ENCODE results near the gene MTRR. TPM values are rescaled to one million over a fixed set of nuclear protein-coding genes. Genes with fewer than 3 reads are reported as not detected.

MTRR gene
- total RNA-seq, 1 experiment from 2014 or later = 57.1 TPM

DNA sequence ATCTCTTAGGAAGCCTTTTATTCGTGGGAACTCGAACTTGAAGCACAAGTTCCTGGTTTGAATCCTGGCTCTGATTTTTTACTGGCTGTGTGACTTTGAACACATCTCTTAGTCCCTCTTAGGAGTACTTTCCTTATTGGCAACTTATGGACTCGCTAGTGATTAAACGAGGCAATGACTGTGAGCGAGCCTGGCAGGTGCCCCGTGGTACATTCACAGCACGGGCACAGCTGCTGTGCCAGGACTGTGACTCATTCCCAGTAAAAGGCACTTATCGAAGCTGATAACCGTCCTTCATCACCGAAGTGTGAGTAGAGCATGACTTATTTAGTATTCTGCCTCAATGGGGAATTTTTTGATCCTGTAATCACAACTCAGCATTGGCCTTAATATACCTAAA, 40.7 kb upstream of the MTRR start:
- CTCF ChIA-PET = interaction anchor here (0.6 kb wide), 1 partner anchor 46 kb away, joined by 3 read pairs; no protein-coding TSS in a partner anchor
- no peak overlapping the region for H3K27ac ChIP-seq (ENCODE audit: low read depth, low read length, poor library complexity, severe bottlenecking)
- no peak for DNase-seq (ENCODE audit: low spot score)
- H3K36me3 ChIP-seq (ENCODE audit: insufficient read depth, low read length, poor library complexity, severe bottlenecking) = no peaks in the 10 kb centered on the region
- intact Hi-C loops (cut with micrococcal nuclease; ENCODE audit: unreplicated experiment) = no loop called here
- no peaks in the 10 kb centered on the region for H3K4me1 ChIP-seq (ENCODE audit: insufficient read depth, low read length, poor library complexity, severe bottlenecking)
- BruUV-seq (replicated peaks) = no TSS peak
- H3K4me3 ChIP-seq (ENCODE audit: low read depth, low read length, poor library complexity, severe bottlenecking) = no peak overlapping the region
- TF ChIP-seq, protein P1, sequence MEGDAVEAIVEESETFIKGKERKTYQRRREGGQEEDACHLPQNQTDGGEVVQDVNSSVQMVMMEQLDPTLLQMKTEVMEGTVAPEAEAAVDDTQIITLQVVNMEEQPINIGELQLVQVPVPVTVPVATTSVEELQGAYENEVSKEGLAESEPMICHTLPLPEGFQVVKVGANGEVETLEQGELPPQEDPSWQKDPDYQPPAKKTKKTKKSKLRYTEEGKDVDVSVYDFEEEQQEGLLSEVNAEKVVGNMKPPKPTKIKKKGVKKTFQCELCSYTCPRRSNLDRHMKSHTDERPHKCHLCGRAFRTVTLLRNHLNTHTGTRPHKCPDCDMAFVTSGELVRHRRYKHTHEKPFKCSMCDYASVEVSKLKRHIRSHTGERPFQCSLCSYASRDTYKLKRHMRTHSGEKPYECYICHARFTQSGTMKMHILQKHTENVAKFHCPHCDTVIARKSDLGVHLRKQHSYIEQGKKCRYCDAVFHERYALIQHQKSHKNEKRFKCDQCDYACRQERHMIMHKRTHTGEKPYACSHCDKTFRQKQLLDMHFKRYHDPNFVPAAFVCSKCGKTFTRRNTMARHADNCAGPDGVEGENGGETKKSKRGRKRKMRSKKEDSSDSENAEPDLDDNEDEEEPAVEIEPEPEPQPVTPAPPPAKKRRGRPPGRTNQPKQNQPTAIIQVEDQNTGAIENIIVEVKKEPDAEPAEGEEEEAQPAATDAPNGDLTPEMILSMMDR (conservative IDR thresholded peaks at IDR 0.05; ENCODE audit: low read depth, low read length) = no peak
- TF ChIP-seq EZH2 (IDR thresholded peaks at IDR 0.05; ENCODE audit: borderline replicate concordance, low read depth, low read length, poor library complexity, severe bottlenecking) = no peak
- POLR2A ChIA-PET (ENCODE audit: low non-redundant PET) = no interaction called here
- no peaks in the 10 kb centered on the region for H3K9me3 ChIP-seq (ENCODE audit: low read depth, low read length, poor library complexity, severe bottlenecking)
- peaks cover 11% of the 10 kb centered on the region for H3K27me3 ChIP-seq (replicated peaks; ENCODE audit: insufficient read depth, low read depth, low read length, poor library complexity)

DNA sequence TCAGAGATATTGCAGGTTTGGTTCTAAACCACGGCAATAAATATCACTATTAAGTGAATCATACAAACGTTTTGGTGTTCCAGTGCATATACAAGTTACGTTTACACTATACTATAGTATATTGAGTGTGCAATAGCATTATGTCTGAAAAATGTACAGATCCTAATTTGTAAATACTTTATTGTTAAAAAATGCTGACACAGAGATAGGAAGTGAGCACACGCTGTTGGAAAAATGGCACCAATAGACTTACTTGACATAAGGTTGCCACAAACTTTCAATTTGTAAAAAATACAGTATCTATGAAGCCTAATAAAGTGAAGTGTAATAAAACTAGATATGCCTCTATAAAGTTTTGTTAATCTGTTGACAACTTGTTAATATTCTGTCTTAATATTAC, 34.0 kb upstream of the MTRR start:
- intact Hi-C loops (cut with micrococcal nuclease; ENCODE audit: unreplicated experiment) = no loop called here
- DNase-seq (ENCODE audit: low spot score) = no peak
- POLR2A ChIA-PET (ENCODE audit: low non-redundant PET) = no interaction called here
- CTCF ChIA-PET = no interaction called here
- Histone ChIP-seq H3K4me3 (ENCODE audit: low read depth, low read length, poor library complexity, severe bottlenecking) (no peak overlapping the region), H3K4me1 (ENCODE audit: insufficient read depth, low read length, poor library complexity, severe bottlenecking) (no peaks in the 10 kb centered on the region), H3K36me3 (ENCODE audit: insufficient read depth, low read length, poor library complexity, severe bottlenecking) (no peaks in the 10 kb centered on the region), H3K27ac (ENCODE audit: low read depth, low read length, poor library complexity, severe bottlenecking) (no peak overlapping the region), H3K9me3 (ENCODE audit: low read depth, low read length, poor library complexity, severe bottlenecking) (no peaks in the 10 kb centered on the region), H3K27me3 (replicated peaks; ENCODE audit: insufficient read depth, low read depth, low read length, poor library complexity) (peaks cover 5% of the 10 kb centered on the region)
- BruUV-seq (replicated peaks) = no TSS peak
- TF ChIP-seq EZH2 (IDR thresholded peaks at IDR 0.05; ENCODE audit: borderline replicate concordance, low read depth, low read length, poor library complexity, severe bottlenecking) = no peak
- TF ChIP-seq, protein P1 (conservative IDR thresholded peaks at IDR 0.05; ENCODE audit: low read depth, low read length) = no peak

DNA sequence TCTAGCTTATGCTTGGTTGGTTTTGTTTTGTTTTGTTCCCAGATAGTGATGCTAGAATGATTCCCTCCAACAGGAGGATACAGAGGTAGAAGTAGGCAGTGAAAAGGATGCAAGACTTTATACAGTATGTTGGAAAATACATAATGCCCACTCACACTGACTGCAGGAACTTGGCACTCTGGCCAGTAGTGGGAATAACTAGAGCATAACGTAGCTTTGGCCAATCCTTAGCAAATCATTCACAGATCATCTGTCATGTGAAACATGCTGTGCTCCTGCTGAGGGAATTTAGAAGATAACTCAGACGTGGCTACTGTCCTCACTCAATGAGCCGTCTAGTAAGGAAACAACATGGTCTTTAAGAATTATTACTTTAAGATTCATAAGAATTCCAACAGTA, 31.5 kb upstream of the MTRR start:
- POLR2A ChIA-PET (ENCODE audit: low non-redundant PET) = no interaction called here
- BruUV-seq (replicated peaks) = no TSS peak

More for the DNA sequence above, 31.5 kb upstream of the MTRR start:
- intact Hi-C loops (cut with micrococcal nuclease; ENCODE audit: unreplicated experiment) = no loop called here
- no peak overlapping the region for H3K27ac ChIP-seq (ENCODE audit: low read depth, low read length, poor library complexity, severe bottlenecking)
- no peaks in the 10 kb centered on the region for H3K4me1 ChIP-seq (ENCODE audit: insufficient read depth, low read length, poor library complexity, severe bottlenecking)
- H3K27me3 ChIP-seq (replicated peaks; ENCODE audit: insufficient read depth, low read depth, low read length, poor library complexity) = no peaks in the 10 kb centered on the region
- CTCF ChIA-PET = no interaction called here
- no peaks in the 10 kb centered on the region for H3K36me3 ChIP-seq (ENCODE audit: insufficient read depth, low read length, poor library complexity, severe bottlenecking)
- H3K4me3 ChIP-seq (ENCODE audit: low read depth, low read length, poor library complexity, severe bottlenecking) = no peak overlapping the region
- no peak for DNase-seq (ENCODE audit: low spot score)
- no peak for TF ChIP-seq EZH2 (IDR thresholded peaks at IDR 0.05; ENCODE audit: borderline replicate concordance, low read depth, low read length, poor library complexity, severe bottlenecking)
- TF ChIP-seq, protein P1 (conservative IDR thresholded peaks at IDR 0.05; ENCODE audit: low read depth, low read length) = no peak
- H3K9me3 ChIP-seq (ENCODE audit: low read depth, low read length, poor library complexity, severe bottlenecking) = no peaks in the 10 kb centered on the region
